A673 (cell line): ENCODE measurements around the gene PEX14. TPM values are rescaled to one million over a fixed set of nuclear protein-coding genes. Genes with fewer than 3 reads are reported as not detected.

Experiments
- BruUV-seq: library from RNA; stranded (reverse); fragments of 400-500 nt; replicated peaks from 2 replicates; lab custom pipeline; 2021; lab: Mats Ljungman, UMichigan
- CTCF ChIA-PET: fragments of 300-600 bp; sonication (Branson Sonifier 250); formaldehyde crosslinking; loops from one replicate; lab custom pipeline; 2022; ENCODE audit warnings: antibody characterized with exemption; lab: Charles Lee
- POLR2A ChIA-PET: fragments of 300-600 bp; sonication (Branson Sonifier 250); formaldehyde crosslinking; loops from one replicate; lab custom pipeline; 2022; ENCODE audit warnings: antibody characterized with exemption; ENCODE audit not compliant: low non-redundant PET; lab: Charles Lee
- DNase-seq: peaks from one replicate; pipeline ENCODE4 v3.0.0-alpha.2; 2015; ENCODE audit warnings: low spot score
- H3K27ac ChIP-seq: fragments of 200-600 bp; sonication (generic); 2 replicates; pipeline ENCODE4 v1.5.1; 2016; ENCODE audit warnings: mixed run types, low read depth, mild to moderate bottlenecking, mixed read lengths, antibody characterized with exemption, low read length; ENCODE audit not compliant: poor library complexity, severe bottlenecking
- H3K27me3 ChIP-seq: fragments of 200-600 bp; sonication (generic); replicated peaks from 2 replicates; pipeline ENCODE4 v1.6.1; 2017; ENCODE audit warnings: mixed run types, low read depth, mild to moderate bottlenecking, mixed read lengths, antibody characterized with exemption, low read length; ENCODE audit not compliant: insufficient read depth, poor library complexity
- H3K36me3 ChIP-seq: fragments of 200-600 bp; sonication (generic); 2 replicates; pipeline ENCODE4 v1.6.1; 2016; ENCODE audit warnings: mixed run types, mild to moderate bottlenecking, mixed read lengths, antibody characterized with exemption, low read length; ENCODE audit not compliant: insufficient read depth, poor library complexity, severe bottlenecking
- H3K4me1 ChIP-seq: fragments of 200-600 bp; sonication (generic); 2 replicates; pipeline ENCODE4 v1.6.1; 2017; ENCODE audit warnings: mixed run types, mild to moderate bottlenecking, mixed read lengths, antibody characterized with exemption, low read length; ENCODE audit not compliant: insufficient read depth, poor library complexity, severe bottlenecking
- H3K4me3 ChIP-seq: fragments of 200-600 bp; sonication (generic); 2 replicates; pipeline ENCODE4 v1.5.1; 2016; ENCODE audit warnings: low read depth, mixed run types, mild to moderate bottlenecking, mixed read lengths, low read length; ENCODE audit not compliant: poor library complexity, severe bottlenecking
- H3K9me3 ChIP-seq: fragments of 200-600 bp; sonication (generic); 2 replicates; pipeline ENCODE4 v1.6.1; 2016; ENCODE audit warnings: mixed run types, low read depth, mild to moderate bottlenecking, mixed read lengths, antibody characterized with exemption, low read length; ENCODE audit not compliant: poor library complexity, severe bottlenecking
- CTCF ChIP-seq: fragments of 300-800, 200-600 bp; sonication (generic); conservative IDR thresholded peaks from 2 replicates; pipeline ENCODE4 v1.5.1; 2017; ENCODE audit warnings: low read depth, mild to moderate bottlenecking, antibody characterized with exemption, low read length, moderate library complexity, mixed read lengths
- EZH2 ChIP-seq: fragments of 200-600 bp; sonication (generic); IDR thresholded peaks from 2 replicates; pipeline ENCODE4 v1.6.1; 2017; ENCODE audit warnings: borderline replicate concordance, low read depth, mild to moderate bottlenecking, mixed read lengths, antibody characterized with exemption, low read length; ENCODE audit not compliant: poor library complexity, severe bottlenecking
- intact Hi-C: fragments of 100-400 bp; cut with micrococcal nuclease; formaldehyde crosslinking; loops from one replicate; pipeline ENCODE4 v1.10.0; 2022; ENCODE audit not compliant: unreplicated experiment
- total RNA-seq: library from RNA; stranded (reverse); gene quantifications from 2 replicates; pipeline ENCODE4 v1.2.3, GENCODE V29; 2021

PEX14 gene
- total RNA-seq, 1 experiment from 2014 or later: 26.8 TPM

- no peak for TF ChIP-seq EZH2
- TF ChIP-seq CTCF: no peak
- Histone ChIP-seq H3K4me3 (no peak overlapping the region), H3K27me3 (no peaks in the 10 kb centered on the region), H3K36me3 (peaks cover 47% of the 10 kb centered on the region), H3K4me1 (peaks cover 4% of the 10 kb centered on the region), H3K9me3 (no peaks in the 10 kb centered on the region), H3K27ac (no peak overlapping the region)
- ChIA-PET POLR2A (no interaction called here), CTCF (no interaction called here)
- BruUV-seq: no TSS peak
- no peak for DNase-seq
- intact Hi-C loops: no loop called here
These were observed 7.7 kb upstream of the PEX14 start for GRCh38 chr1:10467078-10467477.

GRCh38 chr1:10470043-10470442 is 4.7 kb upstream of the PEX14 start:
- no peaks in the 10 kb centered on the region for H3K9me3 ChIP-seq
- POLR2A ChIA-PET: no interaction called here
- no peaks in the 10 kb centered on the region for H3K27me3 ChIP-seq
- H3K4me3 ChIP-seq: no peak overlapping the region
- H3K27ac ChIP-seq: no peak overlapping the region
- CTCF ChIA-PET: no interaction called here
- intact Hi-C loops: loop anchor here (5.0 kb wide), 1 partner anchor 38 kb away; the partner anchor contains the start of gene CENPS
- H3K4me1 ChIP-seq: peaks cover 4% of the 10 kb centered on the region
- no peak for TF ChIP-seq EZH2
- no peak for TF ChIP-seq CTCF
- no TSS peak for BruUV-seq
- DNase-seq: no peak
- peaks cover 28% of the 10 kb centered on the region for H3K36me3 ChIP-seq

GRCh38 chr1:10471411-10472219 is 3.1 kb upstream of the PEX14 start:
- H3K4me3 ChIP-seq: peak overlapping the region; percentile 73
- H3K4me1 ChIP-seq: peaks cover 4% of the 10 kb centered on the region
- peak overlapping the region; percentile 65 for H3K27ac ChIP-seq
- ChIA-PET CTCF (interaction anchor here (0.6 kb wide), 1 partner anchor 396 kb away, joined by 3 read pairs; no protein-coding TSS in a partner anchor), POLR2A (no interaction called here)
- intact Hi-C loops: loop anchor here (5.0 kb wide), 1 partner anchor 39 kb away; the partner anchor contains the start of gene CENPS
- H3K36me3 ChIP-seq: peaks cover 19% of the 10 kb centered on the region
- H3K27me3 ChIP-seq: no peaks in the 10 kb centered on the region
- TSS peak; percentile 73 for BruUV-seq
- TF ChIP-seq EZH2 (no peak), CTCF (no peak)
- no peaks in the 10 kb centered on the region for H3K9me3 ChIP-seq
- peak; percentile 67 for DNase-seq
